Neural cell (in vitro differentiated cells): ENCODE measurements around the gene CSRNP3. TPM values are rescaled to one million over a fixed set of nuclear protein-coding genes. Genes with fewer than 3 reads are reported as not detected.

Experiments
- H2AFZ ChIP-seq: fragments of 200-600, 300-800 bp; sonication (generic), shearing (Covaris generic); 2 replicates; pipeline ENCODE4 v1.6.0; 2014; ENCODE audit warnings: low read depth, mild to moderate bottlenecking, antibody characterized with exemption, low read length, moderate library complexity
- H3F3A ChIP-seq: fragments of 200-600 bp; shearing (Covaris generic); 2 replicates; pipeline ENCODE4 v1.6.1; 2016; ENCODE audit warnings: mild to moderate bottlenecking, moderate library complexity, mixed read lengths, antibody characterized with exemption, low read length; ENCODE audit not compliant: insufficient read depth, poor library complexity, severe bottlenecking
- H3K27ac ChIP-seq: fragments of 200-600, 300-800 bp; sonication (generic), shearing (Covaris generic); 2 replicates; pipeline ENCODE4 v1.5.1; 2014; ENCODE audit warnings: mild to moderate bottlenecking, low read length, moderate library complexity
- H3K27me3 ChIP-seq: fragments of 300-800, 200-600 bp; sonication (generic), shearing (Covaris generic); 2 replicates; pipeline ENCODE4 v1.6.0; 2014; ENCODE audit warnings: mild to moderate bottlenecking, low read depth, low read length, moderate library complexity; ENCODE audit not compliant: insufficient read depth
- H3K36me3 ChIP-seq: fragments of 300-800, 200-600 bp; sonication (generic), shearing (Covaris generic); 2 replicates; pipeline ENCODE4 v1.5.1; 2014; ENCODE audit warnings: mild to moderate bottlenecking, antibody characterized with exemption, low read length, moderate library complexity; ENCODE audit not compliant: insufficient read depth
- H3K4me2 ChIP-seq: fragments of 300-800, 200-600 bp; sonication (generic), shearing (Covaris generic); 2 replicates; pipeline ENCODE4 v1.6.0; 2014; ENCODE audit warnings: mild to moderate bottlenecking, low read length
- H3K4me3 ChIP-seq: fragments of 300-800, 200-600 bp; sonication (generic), shearing (Covaris generic); 2 replicates; pipeline ENCODE4 v1.5.1; 2014; ENCODE audit warnings: mild to moderate bottlenecking, low read length, moderate library complexity
- H3K79me2 ChIP-seq: fragments of 200-600 bp; shearing (Covaris generic); replicated peaks from 2 replicates; pipeline ENCODE4 v1.6.0; 2014; ENCODE audit warnings: mild to moderate bottlenecking, low read length, moderate library complexity; ENCODE audit not compliant: insufficient read depth
- H3K9ac ChIP-seq: fragments of 300-800, 200-600 bp; sonication (generic), shearing (Covaris generic); 2 replicates; pipeline ENCODE4 v1.6.1; 2016; ENCODE audit warnings: mild to moderate bottlenecking, low read length, mixed read lengths
- H3K9me2 ChIP-seq: fragments of 200-600 bp; shearing (Covaris generic); 2 replicates; pipeline ENCODE4 v1.6.1; 2016; ENCODE audit warnings: mild to moderate bottlenecking, low read length, mixed read lengths; ENCODE audit not compliant: insufficient read depth
- H3K9me3 ChIP-seq: fragments of 200-600, 300-800 bp; sonication (generic), shearing (Covaris generic); 2 replicates; pipeline ENCODE4 v1.6.1; 2016; ENCODE audit warnings: mild to moderate bottlenecking, mixed run types, low read length, moderate library complexity, mixed read lengths
- H4K20me1 ChIP-seq: fragments of 200-600 bp; shearing (Covaris generic); 2 replicates; pipeline ENCODE4 v1.6.1; 2016; ENCODE audit warnings: mild to moderate bottlenecking, mixed run types; ENCODE audit not compliant: insufficient read depth
- EP300 ChIP-seq: fragments of 450-650 bp; conservative IDR thresholded peaks from 2 replicates; pipeline ENCODE4 v1.6.1; 2014; ENCODE audit warnings: antibody characterized with exemption, mild to moderate bottlenecking, moderate library complexity; ENCODE audit not compliant: poor library complexity, severe bottlenecking
- EZH2 ChIP-seq: fragments of 200-600, 300-800 bp; shearing (Covaris generic), sonication (generic); IDR thresholded peaks from 2 replicates; pipeline ENCODE4 v1.6.1; 2014; ENCODE audit warnings: antibody characterized with exemption, low read length, borderline replicate concordance, mild to moderate bottlenecking; ENCODE audit not compliant: insufficient read depth, poor library complexity, severe bottlenecking
- MXI1 ChIP-seq: fragments of 450-650 bp; conservative IDR thresholded peaks from 2 replicates; pipeline ENCODE4 v1.6.1; 2014; ENCODE audit warnings: antibody characterized with exemption, mild to moderate bottlenecking; ENCODE audit not compliant: poor library complexity, severe bottlenecking
- POLR2AphosphoS5 ChIP-seq: IDR thresholded peaks from 2 replicates; pipeline ENCODE4 v1.6.1; 2012
- RAD21 ChIP-seq: fragments of 450-650 bp; conservative IDR thresholded peaks from 2 replicates; pipeline ENCODE4 v1.6.1; 2014; ENCODE audit warnings: antibody characterized with exemption, mild to moderate bottlenecking, moderate library complexity
- SMC3 ChIP-seq: fragments of 450-650 bp; conservative IDR thresholded peaks from 2 replicates; pipeline ENCODE4 v1.6.1; 2014; ENCODE audit warnings: antibody characterized with exemption, mild to moderate bottlenecking, moderate library complexity; ENCODE audit not compliant: poor library complexity
- TAF1 ChIP-seq: IDR thresholded peaks from 2 replicates; pipeline ENCODE4 v1.6.1; 2012; ENCODE audit warnings: low read depth
- polyA plus RNA-seq: library from polyadenylated mRNA; depleted of rRNA; stranded (reverse); fragments of >200 nt; gene quantifications from 2 replicates; pipeline ENCODE4 v1.2.3, GENCODE V29; 2014
- TF ChIP-seq, protein P1 (sequence below): IDR thresholded peaks from 2 replicates; pipeline ENCODE4 v1.6.1; 2012; ENCODE audit warnings: borderline replicate concordance
- TF ChIP-seq, protein P2 (sequence below): fragments of 450-650 bp; IDR thresholded peaks from 2 replicates; pipeline ENCODE4 v1.5.1; 2014; ENCODE audit warnings: antibody characterized with exemption, mild to moderate bottlenecking, moderate library complexity; ENCODE audit not compliant: poor library complexity, severe bottlenecking

CSRNP3 gene
- polyA plus RNA-seq, 1 donor from 2014 or later, result 66.6 TPM

DNA sequence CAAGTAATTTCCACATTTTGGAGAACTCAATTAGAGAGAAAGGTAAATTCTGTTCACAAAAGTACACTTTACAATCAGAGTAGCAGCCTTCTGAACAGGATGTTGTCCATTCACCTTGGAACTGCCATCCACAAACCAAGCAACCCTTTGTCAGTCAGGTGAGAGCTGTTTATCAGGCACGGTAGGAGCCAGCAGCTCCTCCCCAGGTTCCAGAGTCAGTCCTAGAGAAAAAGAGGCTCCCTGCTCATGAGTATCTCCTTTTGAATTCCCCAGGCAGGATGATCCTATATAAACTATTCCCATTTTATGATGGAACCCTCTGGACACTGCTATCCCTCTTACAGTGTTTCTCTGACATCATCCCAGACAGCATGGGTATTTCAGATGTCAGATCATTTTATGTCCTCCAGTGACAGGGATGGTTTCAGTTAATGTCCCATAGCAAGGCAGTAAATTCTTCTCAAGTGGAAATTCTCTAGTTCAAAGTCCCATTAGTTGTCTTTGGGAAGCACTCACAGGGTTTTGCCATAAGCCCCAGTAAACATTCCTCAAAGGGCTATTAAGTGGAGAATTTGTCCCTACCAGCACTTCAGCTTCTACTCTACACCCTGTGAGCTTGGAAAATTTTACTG lies 34.5 kb upstream of the CSRNP3 start:
- Histone ChIP-seq H3K4me2 (no peak overlapping the region), H2AFZ (no peak overlapping the region)

DNA sequence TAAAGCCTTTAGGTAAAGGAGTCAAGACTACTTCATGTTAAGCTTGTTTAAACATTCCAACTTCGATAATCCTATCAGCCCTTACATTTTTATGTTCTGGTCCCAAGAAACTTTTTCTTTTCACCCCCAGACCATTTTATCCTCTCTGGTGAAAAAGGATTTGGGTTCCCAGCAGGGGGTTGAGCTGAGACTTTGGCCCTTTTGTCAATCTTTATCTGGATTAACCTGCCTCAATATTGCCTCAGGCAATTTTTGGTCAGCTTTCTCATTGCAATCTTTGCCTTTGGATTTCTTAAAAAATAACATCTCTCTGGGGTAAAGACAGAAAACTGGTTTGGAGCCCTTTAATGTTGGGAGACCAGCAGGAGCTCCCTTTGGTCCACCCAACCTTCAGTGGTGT lies 33.9 kb upstream of the CSRNP3 start:
- no peaks in the 10 kb centered on the region for H3K36me3 ChIP-seq
- H2AFZ ChIP-seq, result no peak overlapping the region
- TF ChIP-seq EZH2 (no peak), MXI1 (no peak), POLR2AphosphoS5 (no peak), EP300 (no peak), RAD21 (no peak), TAF1 (no peak)
- TF ChIP-seq, protein P1, sequence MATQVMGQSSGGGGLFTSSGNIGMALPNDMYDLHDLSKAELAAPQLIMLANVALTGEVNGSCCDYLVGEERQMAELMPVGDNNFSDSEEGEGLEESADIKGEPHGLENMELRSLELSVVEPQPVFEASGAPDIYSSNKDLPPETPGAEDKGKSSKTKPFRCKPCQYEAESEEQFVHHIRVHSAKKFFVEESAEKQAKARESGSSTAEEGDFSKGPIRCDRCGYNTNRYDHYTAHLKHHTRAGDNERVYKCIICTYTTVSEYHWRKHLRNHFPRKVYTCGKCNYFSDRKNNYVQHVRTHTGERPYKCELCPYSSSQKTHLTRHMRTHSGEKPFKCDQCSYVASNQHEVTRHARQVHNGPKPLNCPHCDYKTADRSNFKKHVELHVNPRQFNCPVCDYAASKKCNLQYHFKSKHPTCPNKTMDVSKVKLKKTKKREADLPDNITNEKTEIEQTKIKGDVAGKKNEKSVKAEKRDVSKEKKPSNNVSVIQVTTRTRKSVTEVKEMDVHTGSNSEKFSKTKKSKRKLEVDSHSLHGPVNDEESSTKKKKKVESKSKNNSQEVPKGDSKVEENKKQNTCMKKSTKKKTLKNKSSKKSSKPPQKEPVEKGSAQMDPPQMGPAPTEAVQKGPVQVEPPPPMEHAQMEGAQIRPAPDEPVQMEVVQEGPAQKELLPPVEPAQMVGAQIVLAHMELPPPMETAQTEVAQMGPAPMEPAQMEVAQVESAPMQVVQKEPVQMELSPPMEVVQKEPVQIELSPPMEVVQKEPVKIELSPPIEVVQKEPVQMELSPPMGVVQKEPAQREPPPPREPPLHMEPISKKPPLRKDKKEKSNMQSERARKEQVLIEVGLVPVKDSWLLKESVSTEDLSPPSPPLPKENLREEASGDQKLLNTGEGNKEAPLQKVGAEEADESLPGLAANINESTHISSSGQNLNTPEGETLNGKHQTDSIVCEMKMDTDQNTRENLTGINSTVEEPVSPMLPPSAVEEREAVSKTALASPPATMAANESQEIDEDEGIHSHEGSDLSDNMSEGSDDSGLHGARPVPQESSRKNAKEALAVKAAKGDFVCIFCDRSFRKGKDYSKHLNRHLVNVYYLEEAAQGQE, result no peak
- H3K27me3 ChIP-seq, result no peaks in the 10 kb centered on the region
- H3K9me3 ChIP-seq, result no peaks in the 10 kb centered on the region
- H3K9me2 ChIP-seq, result no peaks in the 10 kb centered on the region
- H3K4me3 ChIP-seq, result no peak overlapping the region
- no peak overlapping the region for H3K4me2 ChIP-seq
- no peaks in the 10 kb centered on the region for H3K79me2 ChIP-seq
- H3F3A ChIP-seq, result no peaks in the 10 kb centered on the region
- no peaks in the 10 kb centered on the region for H4K20me1 ChIP-seq
- H3K9ac ChIP-seq, result no peak overlapping the region
- no peak overlapping the region for H3K27ac ChIP-seq

More for the DNA sequence above, 34.5 kb upstream of the CSRNP3 start:
- no peaks in the 10 kb centered on the region for H3K79me2 ChIP-seq
- H3K9me3 ChIP-seq, result no peaks in the 10 kb centered on the region
- H3K27ac ChIP-seq, result no peak overlapping the region
- no peaks in the 10 kb centered on the region for H3K36me3 ChIP-seq
- no peaks in the 10 kb centered on the region for H3F3A ChIP-seq
- H3K9me2 ChIP-seq, result no peaks in the 10 kb centered on the region
- no peak overlapping the region for H3K4me3 ChIP-seq
- H3K27me3 ChIP-seq, result no peaks in the 10 kb centered on the region
- no peaks in the 10 kb centered on the region for H4K20me1 ChIP-seq
- H3K9ac ChIP-seq, result no peak overlapping the region
- no peak for TF ChIP-seq EP300
- TF ChIP-seq SMC3, result no peak
- TF ChIP-seq, protein P1, result no peak
- TF ChIP-seq EZH2, result no peak
- TF ChIP-seq TAF1, result no peak
- TF ChIP-seq, protein P2, sequence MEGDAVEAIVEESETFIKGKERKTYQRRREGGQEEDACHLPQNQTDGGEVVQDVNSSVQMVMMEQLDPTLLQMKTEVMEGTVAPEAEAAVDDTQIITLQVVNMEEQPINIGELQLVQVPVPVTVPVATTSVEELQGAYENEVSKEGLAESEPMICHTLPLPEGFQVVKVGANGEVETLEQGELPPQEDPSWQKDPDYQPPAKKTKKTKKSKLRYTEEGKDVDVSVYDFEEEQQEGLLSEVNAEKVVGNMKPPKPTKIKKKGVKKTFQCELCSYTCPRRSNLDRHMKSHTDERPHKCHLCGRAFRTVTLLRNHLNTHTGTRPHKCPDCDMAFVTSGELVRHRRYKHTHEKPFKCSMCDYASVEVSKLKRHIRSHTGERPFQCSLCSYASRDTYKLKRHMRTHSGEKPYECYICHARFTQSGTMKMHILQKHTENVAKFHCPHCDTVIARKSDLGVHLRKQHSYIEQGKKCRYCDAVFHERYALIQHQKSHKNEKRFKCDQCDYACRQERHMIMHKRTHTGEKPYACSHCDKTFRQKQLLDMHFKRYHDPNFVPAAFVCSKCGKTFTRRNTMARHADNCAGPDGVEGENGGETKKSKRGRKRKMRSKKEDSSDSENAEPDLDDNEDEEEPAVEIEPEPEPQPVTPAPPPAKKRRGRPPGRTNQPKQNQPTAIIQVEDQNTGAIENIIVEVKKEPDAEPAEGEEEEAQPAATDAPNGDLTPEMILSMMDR, result no peak
- no peak for TF ChIP-seq POLR2AphosphoS5
- TF ChIP-seq RAD21, result no peak
- no peak for TF ChIP-seq MXI1
